ENCODE data around the gene ATP8B2.

ATP8B2 gene

DNA sequence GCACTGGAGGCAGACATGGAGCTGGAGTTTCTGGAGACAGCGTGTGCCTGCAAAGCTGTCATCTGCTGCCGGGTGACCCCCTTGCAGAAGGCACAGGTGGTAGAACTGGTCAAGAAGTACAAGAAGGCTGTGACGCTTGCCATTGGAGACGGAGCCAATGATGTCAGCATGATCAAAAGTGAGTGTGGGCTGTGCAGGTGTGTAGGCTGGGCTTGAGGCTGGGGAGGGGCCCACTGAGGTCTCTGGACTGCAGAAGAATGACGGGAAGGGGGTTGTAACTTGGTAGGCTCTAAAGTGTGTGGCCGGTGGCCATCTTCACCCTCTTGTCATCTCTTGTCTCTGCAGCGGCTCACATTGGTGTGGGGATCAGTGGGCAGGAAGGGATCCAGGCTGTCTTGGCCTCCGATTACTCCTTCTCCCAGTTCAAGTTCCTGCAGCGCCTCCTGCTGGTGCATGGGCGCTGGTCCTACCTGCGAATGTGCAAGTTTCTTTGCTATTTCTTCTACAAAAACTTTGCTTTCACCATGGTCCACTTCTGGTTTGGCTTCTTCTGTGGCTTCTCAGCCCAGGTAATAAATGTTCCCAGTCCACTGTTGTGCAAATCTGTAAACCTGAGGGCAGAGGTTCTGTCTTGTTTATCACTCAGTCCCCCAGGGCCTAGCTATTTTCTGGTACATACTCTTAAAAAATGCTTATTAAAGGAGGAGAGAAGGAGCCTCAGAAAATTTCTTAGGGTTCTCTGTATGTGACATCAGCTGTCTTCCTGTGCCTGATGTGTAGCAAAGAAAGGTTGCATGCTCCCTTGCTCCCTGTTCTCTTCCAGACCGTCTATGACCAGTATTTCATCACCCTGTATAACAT lies 19.9 kb downstream of the ATP8B2 start:
- TF ChIP-seq, protein P1, sequence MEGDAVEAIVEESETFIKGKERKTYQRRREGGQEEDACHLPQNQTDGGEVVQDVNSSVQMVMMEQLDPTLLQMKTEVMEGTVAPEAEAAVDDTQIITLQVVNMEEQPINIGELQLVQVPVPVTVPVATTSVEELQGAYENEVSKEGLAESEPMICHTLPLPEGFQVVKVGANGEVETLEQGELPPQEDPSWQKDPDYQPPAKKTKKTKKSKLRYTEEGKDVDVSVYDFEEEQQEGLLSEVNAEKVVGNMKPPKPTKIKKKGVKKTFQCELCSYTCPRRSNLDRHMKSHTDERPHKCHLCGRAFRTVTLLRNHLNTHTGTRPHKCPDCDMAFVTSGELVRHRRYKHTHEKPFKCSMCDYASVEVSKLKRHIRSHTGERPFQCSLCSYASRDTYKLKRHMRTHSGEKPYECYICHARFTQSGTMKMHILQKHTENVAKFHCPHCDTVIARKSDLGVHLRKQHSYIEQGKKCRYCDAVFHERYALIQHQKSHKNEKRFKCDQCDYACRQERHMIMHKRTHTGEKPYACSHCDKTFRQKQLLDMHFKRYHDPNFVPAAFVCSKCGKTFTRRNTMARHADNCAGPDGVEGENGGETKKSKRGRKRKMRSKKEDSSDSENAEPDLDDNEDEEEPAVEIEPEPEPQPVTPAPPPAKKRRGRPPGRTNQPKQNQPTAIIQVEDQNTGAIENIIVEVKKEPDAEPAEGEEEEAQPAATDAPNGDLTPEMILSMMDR (IDR thresholded peaks at IDR 0.05), result peak; percentile 26
- Histone ChIP-seq H3K27ac (no peak overlapping the region), H3K4me3 (no peak overlapping the region)
- DNase-seq (ENCODE audit: low spot score), result no peak

DNA sequence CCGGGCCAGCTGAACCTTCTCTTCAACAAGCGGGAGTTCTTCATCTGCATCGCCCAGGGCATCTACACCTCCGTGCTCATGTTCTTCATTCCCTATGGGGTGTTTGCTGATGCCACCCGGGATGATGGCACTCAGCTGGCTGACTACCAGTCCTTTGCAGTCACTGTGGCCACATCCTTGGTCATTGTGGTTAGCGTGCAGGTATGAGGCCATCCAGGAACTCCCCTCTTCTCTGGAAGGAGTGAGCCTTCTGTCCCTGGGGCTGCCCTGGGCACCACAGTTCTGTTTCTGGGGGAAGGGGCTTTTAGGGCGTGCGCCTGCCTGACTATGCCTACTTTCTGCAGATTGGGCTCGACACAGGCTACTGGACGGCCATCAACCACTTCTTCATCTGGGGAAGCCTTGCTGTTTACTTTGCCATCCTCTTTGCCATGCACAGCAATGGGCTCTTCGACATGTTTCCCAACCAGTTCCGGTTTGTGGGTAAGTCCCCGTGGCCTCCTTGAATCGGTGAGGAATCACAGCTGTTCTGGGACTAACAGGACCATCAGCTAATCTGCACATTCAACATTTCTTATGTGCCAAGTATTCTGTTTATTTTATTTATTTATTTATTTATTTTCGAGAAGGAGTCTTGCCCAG lies 21.1 kb downstream of the ATP8B2 start:
- TF ChIP-seq, protein P1 (IDR thresholded peaks at IDR 0.05), result no peak

DNA sequence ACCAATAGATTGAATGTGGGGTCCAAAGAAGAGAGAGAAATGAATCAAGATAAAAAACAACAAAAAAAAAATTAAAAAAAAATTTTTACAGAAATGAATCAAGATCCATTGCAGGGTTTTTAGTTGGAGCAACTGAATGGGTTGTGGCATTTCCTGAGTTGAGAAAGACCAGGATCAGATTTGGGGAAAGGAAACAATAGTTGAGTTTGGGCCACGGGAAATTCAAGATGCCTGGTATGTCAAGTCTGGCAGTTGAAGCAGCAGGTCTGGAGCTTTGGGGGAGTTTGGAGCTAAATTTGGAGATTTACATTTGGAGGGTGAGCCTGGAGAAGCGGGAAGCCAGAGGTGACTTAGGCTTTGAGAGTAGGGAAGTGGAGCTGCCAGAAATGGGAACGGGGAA lies 22.6 kb downstream of the ATP8B2 start:
- Histone ChIP-seq H3K27ac (peak overlapping the region in 1 of 2 donors; percentile 17), H3K4me3 (no peak overlapping the region)
- TF ChIP-seq, protein P1 (IDR thresholded peaks at IDR 0.05), result no peak
- no peak for DNase-seq (ENCODE audit: low spot score)

More for the DNA sequence above, 21.1 kb downstream of the ATP8B2 start:
- no peak for DNase-seq (ENCODE audit: low spot score)
- Histone ChIP-seq H3K27ac (no peak overlapping the region), H3K4me3 (no peak overlapping the region)

DNA sequence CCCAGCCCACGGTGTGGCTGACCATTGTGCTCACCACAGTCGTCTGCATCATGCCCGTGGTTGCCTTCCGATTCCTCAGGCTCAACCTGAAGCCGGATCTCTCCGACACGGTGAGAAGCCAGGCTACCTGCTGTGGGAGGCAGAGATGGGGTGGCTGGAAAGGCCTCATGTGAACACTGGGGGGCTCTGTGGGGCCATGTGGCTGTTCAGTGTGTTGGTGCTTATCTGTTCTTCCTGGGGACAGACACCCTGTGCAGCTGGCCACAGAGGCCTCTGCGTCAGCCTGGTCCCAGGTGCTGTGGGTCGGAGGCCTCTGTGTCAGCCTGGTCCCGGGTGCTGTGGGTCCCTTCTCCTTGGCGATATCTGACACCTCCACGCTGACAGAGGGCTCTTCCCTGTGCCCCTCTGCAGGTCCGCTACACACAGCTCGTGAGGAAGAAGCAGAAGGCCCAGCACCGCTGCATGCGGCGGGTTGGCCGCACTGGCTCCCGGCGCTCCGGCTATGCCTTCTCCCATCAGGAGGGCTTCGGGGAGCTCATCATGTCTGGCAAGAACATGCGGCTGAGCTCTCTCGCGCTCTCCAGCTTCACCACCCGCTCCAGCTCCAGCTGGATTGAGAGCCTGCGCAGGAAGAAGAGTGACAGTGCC lies 23.2 kb downstream of the ATP8B2 start:
- TF ChIP-seq, protein P1 (IDR thresholded peaks at IDR 0.05), result no peak
- H3K4me3 ChIP-seq, result no peak overlapping the region
- peak overlapping the region in 1 of 2 donors; percentile 17 for H3K27ac ChIP-seq
- DNase-seq (ENCODE audit: low spot score), result no peak

DNA sequence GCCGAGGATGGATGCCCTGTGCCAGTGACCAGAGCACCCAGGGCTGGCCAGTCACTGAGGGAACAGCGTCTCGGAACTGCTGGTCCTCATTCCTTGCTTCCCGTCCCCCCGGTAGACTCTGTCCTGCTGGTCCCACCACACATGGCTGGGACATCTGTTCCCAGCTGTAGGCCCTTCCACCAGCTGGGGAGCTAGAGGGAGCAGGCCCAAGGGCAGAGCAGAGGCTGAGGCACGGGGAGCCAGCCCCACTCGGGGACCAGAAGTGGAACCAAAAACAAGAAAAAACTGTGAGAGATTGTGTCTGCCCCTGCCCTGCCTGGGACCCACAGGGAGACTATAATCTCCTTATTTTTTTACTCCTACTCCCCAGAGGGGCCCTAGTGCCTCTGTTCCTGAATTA lies 23.8 kb downstream of the ATP8B2 start:
- Histone ChIP-seq H3K4me3 (no peak overlapping the region), H3K27ac (peak overlapping the region in 1 of 2 donors; percentile 17)
- TF ChIP-seq, protein P1 (IDR thresholded peaks at IDR 0.05), result no peak
- DNase-seq (ENCODE audit: low spot score), result no peak

DNA sequence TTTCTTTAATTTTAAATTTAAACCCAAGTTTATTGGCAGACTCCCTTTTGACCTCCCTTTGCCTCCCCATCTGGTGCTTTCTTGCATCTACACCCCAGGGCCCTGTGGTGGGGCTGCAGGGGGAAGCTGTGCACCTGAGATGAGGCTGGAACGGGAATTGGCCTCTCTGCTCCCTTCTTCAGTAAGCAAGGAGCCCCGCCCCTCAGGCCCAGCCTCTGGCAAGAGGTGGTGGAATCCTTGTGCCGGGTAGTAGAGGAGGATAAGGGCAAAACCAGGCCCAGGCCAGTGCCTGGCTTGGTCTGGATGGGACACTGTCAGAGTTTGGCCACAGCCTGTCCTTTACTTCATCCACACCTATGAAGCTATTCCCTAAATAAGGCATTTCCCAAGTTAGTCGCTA lies 25.1 kb downstream of the ATP8B2 start:
- TF ChIP-seq, protein P1 (IDR thresholded peaks at IDR 0.05), result no peak
- DNase-seq (ENCODE audit: low spot score), result no peak
- peak overlapping the region in 1 of 2 donors; percentile 6 for H3K27ac ChIP-seq
- H3K4me3 ChIP-seq, result no peak overlapping the region

Data from coronary artery (tissue), 2 donors.